GM21619 (cell line): Measurements from ENCODE around the gene DCAF6.
A peak's percentile ranks its signal among the peaks of the same experiment; 100 is the strongest.
"Not testable (repeated sequence)": the region's sequence is repeated elsewhere in the genome, so short reads cannot be mapped to it uniquely, and the experiment has no call there.

ENCODE experiments used
- ATAC-seq: cut with Tn5 transposase; IDR thresholded peaks from one replicate; pipeline ENCODE4 v1.9.1; 2021; ENCODE audit not compliant: unreplicated experiment

Gene DCAF6, protein sequence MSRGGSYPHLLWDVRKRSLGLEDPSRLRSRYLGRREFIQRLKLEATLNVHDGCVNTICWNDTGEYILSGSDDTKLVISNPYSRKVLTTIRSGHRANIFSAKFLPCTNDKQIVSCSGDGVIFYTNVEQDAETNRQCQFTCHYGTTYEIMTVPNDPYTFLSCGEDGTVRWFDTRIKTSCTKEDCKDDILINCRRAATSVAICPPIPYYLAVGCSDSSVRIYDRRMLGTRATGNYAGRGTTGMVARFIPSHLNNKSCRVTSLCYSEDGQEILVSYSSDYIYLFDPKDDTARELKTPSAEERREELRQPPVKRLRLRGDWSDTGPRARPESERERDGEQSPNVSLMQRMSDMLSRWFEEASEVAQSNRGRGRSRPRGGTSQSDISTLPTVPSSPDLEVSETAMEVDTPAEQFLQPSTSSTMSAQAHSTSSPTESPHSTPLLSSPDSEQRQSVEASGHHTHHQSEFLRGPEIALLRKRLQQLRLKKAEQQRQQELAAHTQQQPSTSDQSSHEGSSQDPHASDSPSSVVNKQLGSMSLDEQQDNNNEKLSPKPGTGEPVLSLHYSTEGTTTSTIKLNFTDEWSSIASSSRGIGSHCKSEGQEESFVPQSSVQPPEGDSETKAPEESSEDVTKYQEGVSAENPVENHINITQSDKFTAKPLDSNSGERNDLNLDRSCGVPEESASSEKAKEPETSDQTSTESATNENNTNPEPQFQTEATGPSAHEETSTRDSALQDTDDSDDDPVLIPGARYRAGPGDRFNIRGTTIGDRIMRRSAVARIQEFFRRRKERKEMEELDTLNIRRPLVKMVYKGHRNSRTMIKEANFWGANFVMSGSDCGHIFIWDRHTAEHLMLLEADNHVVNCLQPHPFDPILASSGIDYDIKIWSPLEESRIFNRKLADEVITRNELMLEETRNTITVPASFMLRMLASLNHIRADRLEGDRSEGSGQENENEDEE

DNA sequence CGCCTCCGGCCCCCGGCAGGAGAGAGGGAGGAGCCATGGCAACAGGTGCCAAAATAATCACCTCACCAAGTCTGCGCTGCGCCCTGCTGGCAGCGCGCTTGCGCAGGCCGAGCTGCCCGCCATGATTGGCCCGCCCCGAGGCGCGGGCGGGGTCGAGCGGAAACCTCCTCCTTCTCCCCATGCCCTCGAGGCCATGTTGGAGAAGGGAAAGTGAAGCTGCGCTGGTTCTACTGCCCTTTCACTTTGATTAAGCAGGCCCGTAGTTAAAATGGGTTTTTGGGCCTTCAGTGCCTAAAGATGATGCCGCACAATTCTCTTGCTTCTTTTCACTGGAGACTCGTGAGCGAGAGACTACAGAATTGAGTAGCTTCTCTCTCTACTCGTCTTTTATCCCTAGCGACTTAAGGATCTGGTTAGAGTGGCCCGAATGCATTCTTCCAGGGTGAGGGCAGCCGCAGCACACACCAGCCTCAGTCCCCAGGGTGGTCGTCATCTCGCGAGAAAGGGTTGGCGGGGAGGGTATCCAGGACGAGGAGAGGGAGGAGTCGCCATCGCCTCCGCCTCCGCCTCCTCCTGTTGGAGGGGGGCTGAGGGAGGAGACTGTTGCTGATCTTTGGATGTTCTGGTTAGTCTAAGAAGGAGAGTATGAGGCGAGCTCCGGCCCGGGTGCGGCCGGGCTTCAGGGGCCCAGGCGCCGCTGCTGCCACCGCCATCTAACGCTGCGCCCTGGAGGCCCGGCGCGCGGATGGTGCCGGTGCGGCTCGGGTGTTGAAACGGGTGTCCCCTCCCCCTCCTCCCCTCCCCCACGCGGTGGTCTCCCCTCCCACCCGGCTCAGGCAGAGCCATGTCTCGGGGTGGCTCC, at the start of gene DCAF6:
Gene DCAF6, plus strand, starts transcription at position 616 of the 862 bp plus-strand sequence. Its CDS starts 229 bp downstream, at position 845.
- peak; percentile 71 for ATAC-seq

DNA sequence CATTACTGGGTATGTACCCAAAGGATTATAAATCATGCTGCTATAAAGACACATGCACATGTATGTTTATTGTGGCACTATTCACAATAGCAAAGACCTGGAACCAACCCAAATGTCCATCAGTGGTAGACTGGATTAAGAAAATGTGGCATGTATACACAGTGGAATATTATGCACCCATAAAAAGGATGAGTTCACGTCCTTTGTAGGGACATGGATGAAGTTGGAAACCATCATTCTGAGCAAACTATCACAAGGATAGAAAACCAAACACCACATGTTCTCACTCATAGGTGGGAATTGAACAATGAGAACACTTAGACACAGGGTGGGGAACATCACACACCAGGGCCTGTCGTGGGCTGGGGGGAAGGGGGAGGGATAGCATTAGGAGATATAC, 49.3 kb upstream of the DCAF6 start:
- not testable (repeated sequence) for ATAC-seq

- ATAC-seq, result no peak
Observed at GRCh38 chr1:167890400-167890799, 46.1 kb upstream of the DCAF6 start.

GRCh38 chr1:167893798-167894197, 42.7 kb upstream of the DCAF6 start:
- ATAC-seq, result no peak

- no peak for ATAC-seq
Observed at GRCh38 chr1:167898578-167899222, 37.8 kb upstream of the DCAF6 start.

- peak; percentile 91 for ATAC-seq
Observed at GRCh38 chr1:167899253-167899681, 37.2 kb upstream of the DCAF6 start.

DNA sequence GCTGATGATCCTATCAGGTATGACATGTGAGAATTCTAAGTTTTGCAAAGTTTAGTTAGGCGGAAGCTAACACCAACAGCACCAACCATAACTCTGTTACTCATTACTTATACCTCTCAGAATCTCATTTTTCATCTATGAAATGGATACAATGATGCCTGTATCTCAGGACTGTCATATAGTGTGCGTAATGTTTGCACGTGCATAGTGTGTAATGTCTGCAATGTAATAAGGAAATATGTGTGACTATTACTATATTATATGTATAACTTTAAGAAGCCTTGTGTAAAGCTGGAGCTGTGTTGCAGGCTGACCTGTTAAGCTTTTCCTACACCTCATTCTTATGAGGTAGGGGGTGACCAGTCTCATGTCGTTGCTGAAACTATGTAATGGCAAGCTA, 35.6 kb upstream of the DCAF6 start:
- ATAC-seq, result no peak

DNA sequence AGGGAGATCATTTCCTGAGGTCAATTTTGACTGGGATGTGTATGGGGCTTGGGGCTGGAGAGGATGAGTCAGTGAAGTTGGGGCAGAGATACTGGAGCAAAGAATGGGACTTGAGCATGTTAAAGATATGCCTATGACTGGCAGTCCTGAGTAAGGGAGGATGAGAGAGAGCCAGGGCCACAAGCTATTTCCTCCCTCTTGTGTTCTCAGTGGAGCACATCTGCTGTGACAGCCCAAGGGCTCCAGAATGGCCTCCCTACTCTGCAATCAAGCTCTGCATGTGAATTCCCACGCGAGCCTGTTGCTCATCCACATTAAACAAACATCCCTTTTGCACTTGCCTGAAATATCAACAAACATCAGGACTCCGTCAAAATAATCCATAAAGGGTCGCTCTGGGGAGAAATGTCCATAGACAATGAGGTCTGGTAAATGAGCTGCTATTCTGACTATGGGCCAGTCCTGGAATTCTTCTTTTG, 31.8 kb upstream of the DCAF6 start:
- ATAC-seq, result no peak

GRCh38 chr1:167905182-167905581, 31.3 kb upstream of the DCAF6 start:
- ATAC-seq, result no peak

DNA sequence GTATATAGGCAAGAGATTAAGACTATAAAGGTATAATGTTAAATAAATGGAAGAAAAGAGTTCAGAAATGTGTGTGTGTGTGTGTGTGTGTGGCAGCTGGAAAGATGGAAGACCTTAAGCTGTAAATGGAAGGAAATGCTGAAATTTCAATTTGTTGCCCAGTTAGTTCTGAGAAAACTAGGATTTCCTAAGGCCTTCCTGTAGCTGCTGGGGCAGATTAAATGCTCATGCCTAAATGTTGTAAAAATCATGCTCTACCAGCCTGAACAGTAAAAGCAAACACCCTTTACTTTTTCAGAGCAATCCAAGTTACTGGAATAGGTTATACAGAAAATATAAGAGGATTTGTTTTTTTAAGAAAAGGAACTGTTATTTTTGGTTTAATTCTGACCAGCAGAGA, 30.8 kb upstream of the DCAF6 start:
- no peak for ATAC-seq

- ATAC-seq, result no peak
Observed at GRCh38 chr1:167909691-167910180, 26.7 kb upstream of the DCAF6 start.

DNA sequence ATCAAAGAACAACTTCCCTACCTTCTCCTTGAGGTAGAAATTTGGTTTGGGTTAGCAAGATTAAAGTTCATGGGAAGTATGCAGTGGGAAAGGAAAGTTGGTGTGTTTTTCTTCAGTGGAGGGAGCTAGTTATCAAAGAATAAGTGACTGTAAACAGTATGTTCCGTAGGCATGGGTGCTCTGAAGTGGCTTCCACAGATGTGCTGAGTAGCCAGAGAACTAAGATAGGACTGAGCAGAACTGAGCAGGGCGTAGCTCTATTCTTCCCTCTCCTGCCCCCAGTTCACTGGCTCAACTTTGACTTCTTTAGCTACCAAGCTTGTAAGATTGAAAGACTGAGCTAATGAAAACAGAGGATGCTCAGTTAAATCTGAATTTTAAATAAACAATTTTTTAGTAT, 26.0 kb upstream of the DCAF6 start:
- ATAC-seq, result no peak

DNA sequence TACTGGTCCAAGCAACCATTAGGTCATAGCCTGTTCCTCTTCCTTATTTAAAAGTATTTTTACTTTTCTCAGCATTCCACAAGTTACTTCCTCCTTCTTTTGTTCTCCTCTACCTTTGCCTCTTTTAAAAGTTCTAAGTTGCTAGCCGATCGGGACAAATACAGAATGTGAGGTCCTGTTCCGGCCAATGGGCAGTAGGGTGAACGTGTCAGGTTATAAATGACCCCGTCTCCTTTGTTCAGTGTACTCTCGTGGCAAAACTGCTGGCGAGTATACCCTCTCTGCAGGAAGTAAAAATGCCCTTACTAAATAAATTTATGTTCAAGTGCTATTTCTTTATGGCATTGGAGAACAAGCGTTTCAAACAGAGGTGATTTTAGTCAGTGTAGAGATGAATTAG, 25.1 kb upstream of the DCAF6 start:
- no peak for ATAC-seq

GRCh38 chr1:167912294-167912693, 24.2 kb upstream of the DCAF6 start:
- ATAC-seq, result no peak

DNA sequence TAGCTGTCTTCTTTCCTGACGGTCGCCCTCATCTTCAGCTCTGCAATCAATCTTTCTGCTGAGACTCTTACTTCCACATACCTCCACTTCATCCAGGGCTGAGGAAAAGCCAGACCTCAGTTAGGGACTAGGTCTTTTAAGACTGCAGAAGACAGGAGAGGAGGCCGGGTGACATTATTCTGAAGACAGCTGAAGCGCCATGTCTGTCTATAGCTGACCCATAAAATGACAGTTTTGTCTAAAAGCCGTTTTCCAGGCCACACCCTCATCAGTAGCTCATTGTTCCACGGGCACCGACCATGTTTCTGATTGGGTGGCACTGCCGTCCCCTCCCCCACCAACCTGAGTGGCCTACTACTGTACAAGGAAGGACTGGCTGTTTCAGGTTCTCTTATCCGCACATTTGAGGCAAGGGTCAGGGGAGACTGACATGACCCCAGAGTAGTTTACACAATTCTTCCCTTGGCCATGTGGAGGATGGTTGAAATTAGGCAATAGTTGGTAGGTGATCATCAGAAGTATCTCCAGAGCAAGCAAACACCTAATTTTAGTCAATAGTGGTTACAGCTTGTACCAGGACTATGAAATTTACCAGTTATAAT, 22.5 kb upstream of the DCAF6 start, which contains the start of gene ADCY10:
Gene ADCY10, minus strand, starts transcription at position 240 of the 602 bp plus-strand sequence. CDS start 8,994 bp downstream, outside the sequence.
- ATAC-seq, result no peak

- ATAC-seq, result no peak
Observed at GRCh38 chr1:167915569-167915968, 20.9 kb upstream of the DCAF6 start.

DNA sequence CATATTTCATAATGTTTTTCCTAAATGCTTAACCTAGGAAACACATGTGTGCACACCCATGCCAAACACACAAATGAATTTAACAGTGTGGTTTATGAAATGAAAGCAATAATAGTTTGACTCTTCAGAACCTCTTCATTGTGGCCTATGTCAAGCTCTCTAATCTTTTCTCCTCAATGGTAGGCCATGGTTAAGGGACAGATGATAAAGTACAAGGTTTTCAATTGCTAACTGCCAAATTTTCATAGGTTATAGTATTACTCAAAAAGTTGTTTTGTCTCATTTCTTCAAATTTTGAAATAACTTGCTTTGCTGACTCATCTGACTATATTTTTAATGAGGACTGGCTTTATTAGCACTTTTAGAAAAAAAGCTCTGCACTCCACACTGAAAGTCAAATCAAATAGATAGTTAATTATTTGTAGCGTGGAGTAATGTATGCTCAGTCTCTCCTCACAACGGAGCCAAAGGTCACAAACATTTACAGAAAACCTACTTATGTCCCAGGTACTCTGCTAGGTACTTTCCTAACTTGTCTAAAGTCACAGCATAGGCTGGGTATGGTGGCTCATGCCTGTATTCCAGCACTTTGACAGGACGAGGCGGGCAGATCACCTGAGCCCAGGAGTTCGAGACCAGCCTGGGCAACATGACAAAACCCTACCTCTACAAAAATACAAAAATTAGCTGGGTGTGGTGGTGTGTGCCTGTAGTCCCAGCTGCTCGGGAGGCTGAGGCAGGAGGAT, 19.5 kb upstream of the DCAF6 start:
- ATAC-seq, result no peak

GRCh38 chr1:167922023-167922422, 14.5 kb upstream of the DCAF6 start:
- no peak for ATAC-seq

- no peak for ATAC-seq
Observed at GRCh38 chr1:167922611-167923074, 13.8 kb upstream of the DCAF6 start.
